ENCODE results near the gene PDX1.

DNA sequence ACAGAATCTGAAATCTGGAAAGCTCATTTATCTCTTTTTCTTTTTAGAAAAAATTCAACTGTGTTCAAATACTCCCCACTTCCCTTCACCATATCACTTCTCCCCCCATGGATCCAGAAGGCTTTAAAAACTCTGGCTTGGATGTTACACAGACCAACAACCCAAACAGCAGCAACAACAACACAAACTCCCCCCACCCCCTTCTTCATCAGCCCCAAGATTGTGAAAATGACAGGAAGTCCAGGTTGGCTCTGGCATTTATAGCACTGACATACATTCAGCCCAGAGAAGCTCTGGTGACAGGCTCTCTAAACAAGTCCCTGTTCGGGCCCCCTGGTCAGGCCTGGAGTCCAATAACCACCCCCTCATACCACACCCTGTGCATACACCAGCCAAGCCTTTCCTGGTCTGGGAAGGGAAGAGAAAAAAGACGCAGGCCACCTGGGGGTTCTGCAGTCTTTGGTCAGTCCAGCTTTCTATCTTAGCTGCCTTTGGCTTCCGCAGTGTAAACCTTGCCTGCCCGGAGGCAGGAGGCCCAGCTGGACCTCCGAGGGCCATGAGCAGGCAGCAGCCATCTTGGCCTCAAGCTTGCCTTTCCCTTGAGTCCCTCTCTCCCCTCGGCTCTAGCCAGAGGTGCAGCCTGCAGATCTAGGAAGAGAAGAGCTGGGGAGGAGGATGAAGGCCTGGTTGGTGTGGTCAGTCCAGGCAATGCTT is 42.5 kb downstream of the PDX1 start:
- TF ChIP-seq, protein P1, sequence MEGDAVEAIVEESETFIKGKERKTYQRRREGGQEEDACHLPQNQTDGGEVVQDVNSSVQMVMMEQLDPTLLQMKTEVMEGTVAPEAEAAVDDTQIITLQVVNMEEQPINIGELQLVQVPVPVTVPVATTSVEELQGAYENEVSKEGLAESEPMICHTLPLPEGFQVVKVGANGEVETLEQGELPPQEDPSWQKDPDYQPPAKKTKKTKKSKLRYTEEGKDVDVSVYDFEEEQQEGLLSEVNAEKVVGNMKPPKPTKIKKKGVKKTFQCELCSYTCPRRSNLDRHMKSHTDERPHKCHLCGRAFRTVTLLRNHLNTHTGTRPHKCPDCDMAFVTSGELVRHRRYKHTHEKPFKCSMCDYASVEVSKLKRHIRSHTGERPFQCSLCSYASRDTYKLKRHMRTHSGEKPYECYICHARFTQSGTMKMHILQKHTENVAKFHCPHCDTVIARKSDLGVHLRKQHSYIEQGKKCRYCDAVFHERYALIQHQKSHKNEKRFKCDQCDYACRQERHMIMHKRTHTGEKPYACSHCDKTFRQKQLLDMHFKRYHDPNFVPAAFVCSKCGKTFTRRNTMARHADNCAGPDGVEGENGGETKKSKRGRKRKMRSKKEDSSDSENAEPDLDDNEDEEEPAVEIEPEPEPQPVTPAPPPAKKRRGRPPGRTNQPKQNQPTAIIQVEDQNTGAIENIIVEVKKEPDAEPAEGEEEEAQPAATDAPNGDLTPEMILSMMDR (IDR thresholded peaks at IDR 0.05; ENCODE audit: borderline replicate concordance, extremely low read depth, low read length, poor library complexity, severe bottlenecking): no peak
- TF ChIP-seq EZH2 (IDR thresholded peaks at IDR 0.05; ENCODE audit: borderline replicate concordance, low read depth, low read length, severe bottlenecking): no peak

Measured in DND-41 (cell line).